Tibial nerve (tissue), 3 donors: ENCODE data around the gene KIRREL3.

Source experiments
- CTCF ChIP-seq, 5 experiments: fragments of 200-600 bp in 3 of 5; fragments of 450-650 bp in 2 of 5; sonication (generic) in 3 of 5; IDR thresholded peaks; one replicate each; pipeline ENCODE4 v1.5.1; 2016 to 2019; ENCODE audit warnings: antibody characterized with exemption in 5 of 5, mild to moderate bottlenecking in 3 of 5, moderate library complexity in 2 of 5
- POLR2A ChIP-seq, 2 donors: fragments of 450-650 bp; IDR thresholded peaks; one replicate each; pipeline ENCODE4 v1.6.1; 2017; ENCODE audit warnings: antibody characterized with exemption in 2 of 2, mild to moderate bottlenecking in 2 of 2, moderate library complexity in 2 of 2

DNA sequence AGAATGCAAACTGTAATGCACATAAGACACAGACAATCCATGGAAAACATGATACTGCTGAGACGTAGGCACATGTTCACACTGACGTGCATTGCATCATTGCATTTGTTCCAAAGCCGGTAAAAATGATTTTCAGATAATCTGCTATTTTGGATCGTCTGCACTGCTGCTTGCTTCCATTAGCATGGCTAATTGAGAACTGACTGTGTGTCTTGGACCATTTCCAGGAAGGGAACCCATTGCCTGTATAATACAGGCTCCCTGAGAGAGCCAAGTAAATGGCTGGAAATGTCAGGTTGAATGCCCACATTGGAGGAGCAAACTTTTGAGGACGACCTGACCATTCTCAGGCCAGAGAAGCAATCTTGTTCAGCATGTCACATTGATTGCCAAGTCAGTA, 340.2 kb downstream of the KIRREL3 start:
- TF ChIP-seq CTCF (IDR thresholded peaks at IDR 0.05): no peak
- no peak for TF ChIP-seq POLR2A (IDR thresholded peaks at IDR 0.05)
